HG02642 (cell line): ENCODE data around the gene SCAMP4.
A peak's percentile ranks its signal among the peaks of the same experiment; 100 is the strongest.

Source experiments
- ATAC-seq: cut with Tn5 transposase; IDR thresholded peaks from one replicate; pipeline ENCODE4 v1.9.1; 2021; ENCODE audit warnings: mild to moderate bottlenecking; ENCODE audit not compliant: unreplicated experiment, poor library complexity

Gene SCAMP4

GRCh38 chr19:1909761-1910080 is 4.5 kb downstream of the SCAMP4 start:
- ATAC-seq: no peak

- no peak for ATAC-seq
Observed at GRCh38 chr19:1910177-1910576, 5.0 kb downstream of the SCAMP4 start.

- ATAC-seq: no peak
Observed at GRCh38 chr19:1911098-1911497, 5.9 kb downstream of the SCAMP4 start.

- ATAC-seq: no peak
Observed at GRCh38 chr19:1911995-1912394, 6.8 kb downstream of the SCAMP4 start.

- ATAC-seq: no peak
Observed at GRCh38 chr19:1912760-1913505, 7.7 kb downstream of the SCAMP4 start.

GRCh38 chr19:1913781-1914577 is 8.8 kb downstream of the SCAMP4 start:
- no peak for ATAC-seq

- ATAC-seq: no peak
Observed at GRCh38 chr19:1914826-1915341, 9.7 kb downstream of the SCAMP4 start.

- no peak for ATAC-seq
Observed at GRCh38 chr19:1917146-1917545, 11.9 kb downstream of the SCAMP4 start.

- no peak for ATAC-seq
Observed at GRCh38 chr19:1917926-1918325, 12.7 kb downstream of the SCAMP4 start.

- no peak for ATAC-seq
Observed at GRCh38 chr19:1918975-1919374, 13.8 kb downstream of the SCAMP4 start.

- ATAC-seq: no peak
Observed at GRCh38 chr19:1920644-1921043, 15.4 kb downstream of the SCAMP4 start.

GRCh38 chr19:1921326-1921725 is 16.1 kb downstream of the SCAMP4 start:
- no peak for ATAC-seq

GRCh38 chr19:1921825-1922224 is 16.6 kb downstream of the SCAMP4 start:
- no peak for ATAC-seq

- no peak for ATAC-seq
Observed at GRCh38 chr19:1922803-1923202, 17.6 kb downstream of the SCAMP4 start.

- no peak for ATAC-seq
Observed at GRCh38 chr19:1923319-1923718, 18.1 kb downstream of the SCAMP4 start.

GRCh38 chr19:1924320-1924961 is 19.2 kb downstream of the SCAMP4 start:
- no peak for ATAC-seq

GRCh38 chr19:1925544-1925943 is 20.3 kb downstream of the SCAMP4 start:
- ATAC-seq: no peak

- ATAC-seq: peak; percentile 56
Observed at GRCh38 chr19:1929021-1929742, 24.0 kb downstream of the SCAMP4 start.

- no peak for ATAC-seq
Observed at GRCh38 chr19:1931445-1931844, 26.2 kb downstream of the SCAMP4 start.

GRCh38 chr19:1932395-1932794 is 27.2 kb downstream of the SCAMP4 start:
- no peak for ATAC-seq

GRCh38 chr19:1933244-1933643 is 28.0 kb downstream of the SCAMP4 start:
- ATAC-seq: no peak
